Activated CD8-positive, alpha-beta memory T cell treated with anti-CD3 and anti-CD28 coated beads, Interleukin-2, amount 50 U/mL, for 1 hour (primary cell): Measurements from ENCODE around the gene SSNA1.

Source experiments
- DNase-seq: peaks from one replicate; pipeline ENCODE4 v3.0.0-alpha.2; 2020; ENCODE audit errors: extremely low read depth

Gene SSNA1

DNA sequence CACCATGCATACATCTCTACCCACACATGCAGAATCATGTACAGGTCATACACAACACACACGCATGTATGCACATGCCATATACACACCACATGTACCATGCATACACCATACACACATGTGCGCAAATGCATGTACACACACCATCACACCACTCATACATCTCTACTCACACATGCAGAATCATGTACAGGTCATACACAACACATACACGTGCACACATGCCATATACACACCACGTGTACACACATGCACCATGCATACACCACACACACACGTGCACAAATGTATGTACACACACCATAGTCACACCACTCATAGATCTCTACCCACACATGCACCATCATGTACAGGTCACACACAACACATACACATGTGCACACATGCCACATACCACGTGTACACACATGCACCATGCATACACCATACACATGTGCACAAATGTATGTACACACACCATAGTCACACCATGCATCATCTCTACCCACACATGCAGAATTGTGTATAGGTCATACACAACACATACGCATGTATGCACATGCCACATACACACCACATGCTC, 35.6 kb upstream of the SSNA1 start:
- no peak for DNase-seq

DNA sequence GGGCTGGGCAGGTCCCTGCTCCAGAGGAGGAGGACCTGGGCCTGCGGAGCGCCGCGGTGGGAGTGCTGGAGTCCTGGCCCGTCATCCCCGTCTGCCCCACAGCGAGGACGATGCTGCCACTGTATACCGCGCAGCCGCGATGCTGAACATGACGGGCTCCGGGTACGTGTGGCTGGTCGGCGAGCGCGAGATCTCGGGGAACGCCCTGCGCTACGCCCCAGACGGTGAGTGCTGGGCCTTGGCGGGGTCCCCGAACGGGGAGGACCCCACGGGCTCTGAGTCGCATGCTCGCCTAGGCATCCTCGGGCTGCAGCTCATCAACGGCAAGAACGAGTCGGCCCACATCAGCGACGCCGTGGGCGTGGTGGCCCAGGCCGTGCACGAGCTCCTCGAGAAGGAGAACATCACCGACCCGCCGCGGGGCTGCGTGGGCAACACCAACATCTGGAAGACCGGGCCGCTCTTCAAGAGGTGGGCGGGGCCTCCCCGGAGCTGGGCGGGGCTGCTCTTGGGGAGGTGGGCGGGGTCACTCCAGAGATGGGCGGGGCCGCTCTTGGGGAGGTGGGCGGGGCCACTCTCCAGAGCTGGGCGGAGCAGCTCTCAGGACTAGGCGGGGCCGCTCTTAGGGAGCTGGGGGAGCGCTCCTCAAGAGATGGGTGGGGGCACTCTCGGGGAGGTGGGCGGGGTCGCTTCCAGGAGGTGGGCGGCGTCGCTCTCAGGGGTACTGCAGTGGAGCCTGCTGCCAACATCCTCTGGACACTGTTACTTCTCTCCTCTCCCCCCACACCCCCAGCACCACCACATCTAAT, 31.7 kb upstream of the SSNA1 start:
- no peak for DNase-seq

DNA sequence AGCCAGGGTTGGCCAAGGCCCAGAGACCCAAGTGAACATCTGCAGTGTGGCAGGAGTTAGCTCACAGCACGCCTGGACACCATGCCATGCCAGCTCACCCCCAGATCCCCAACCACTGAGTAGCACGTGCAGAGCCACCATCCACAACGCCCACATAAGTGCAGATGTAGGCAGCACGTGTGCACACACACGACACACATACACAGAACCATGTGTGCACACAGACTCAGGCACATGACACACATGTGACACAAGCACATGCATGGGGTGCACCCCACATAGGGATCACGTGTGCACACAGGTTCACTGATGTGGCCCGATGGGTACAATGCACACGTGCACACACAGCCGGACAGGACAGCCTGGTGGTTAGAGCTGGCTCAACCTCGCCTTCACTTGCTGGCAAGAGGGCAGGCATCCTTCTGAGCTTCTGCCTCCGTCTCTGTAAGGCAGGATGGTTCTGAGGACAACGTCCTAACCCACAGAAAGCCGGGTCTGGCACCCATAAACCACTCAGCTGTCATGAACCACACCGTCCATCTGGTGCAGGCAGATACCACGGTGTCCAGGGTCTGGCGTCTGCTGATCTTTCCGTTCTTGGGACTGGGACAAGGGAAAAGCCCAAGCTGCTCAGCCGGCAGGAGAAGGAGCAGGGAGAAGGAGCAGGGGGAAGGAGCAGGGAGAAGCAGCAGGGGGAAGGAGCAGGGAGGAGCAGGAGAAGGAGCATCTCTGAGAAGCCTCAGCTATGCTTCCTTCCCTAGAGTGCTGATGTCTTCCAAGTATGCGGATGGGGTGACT, 30.7 kb upstream of the SSNA1 start:
- DNase-seq: no peak

DNA sequence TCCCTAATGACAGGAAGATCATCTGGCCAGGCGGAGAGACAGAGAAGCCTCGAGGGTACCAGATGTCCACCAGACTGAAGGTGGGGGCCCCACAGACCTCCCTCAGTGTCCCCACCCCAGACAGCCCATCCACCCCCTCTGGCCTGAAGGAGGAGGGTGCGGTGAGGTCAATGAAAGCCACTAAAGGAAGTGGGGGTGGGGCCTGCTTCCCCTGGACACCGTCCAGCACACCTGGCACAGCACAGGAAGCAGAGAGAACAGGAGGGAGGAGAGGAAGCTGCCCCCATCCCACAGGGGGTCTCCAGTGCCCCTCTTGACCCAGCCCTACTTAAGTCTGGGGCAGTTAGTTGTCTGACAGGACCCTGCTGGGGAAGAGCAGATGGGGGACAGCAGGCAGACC, 29.9 kb upstream of the SSNA1 start:
- no peak for DNase-seq

DNA sequence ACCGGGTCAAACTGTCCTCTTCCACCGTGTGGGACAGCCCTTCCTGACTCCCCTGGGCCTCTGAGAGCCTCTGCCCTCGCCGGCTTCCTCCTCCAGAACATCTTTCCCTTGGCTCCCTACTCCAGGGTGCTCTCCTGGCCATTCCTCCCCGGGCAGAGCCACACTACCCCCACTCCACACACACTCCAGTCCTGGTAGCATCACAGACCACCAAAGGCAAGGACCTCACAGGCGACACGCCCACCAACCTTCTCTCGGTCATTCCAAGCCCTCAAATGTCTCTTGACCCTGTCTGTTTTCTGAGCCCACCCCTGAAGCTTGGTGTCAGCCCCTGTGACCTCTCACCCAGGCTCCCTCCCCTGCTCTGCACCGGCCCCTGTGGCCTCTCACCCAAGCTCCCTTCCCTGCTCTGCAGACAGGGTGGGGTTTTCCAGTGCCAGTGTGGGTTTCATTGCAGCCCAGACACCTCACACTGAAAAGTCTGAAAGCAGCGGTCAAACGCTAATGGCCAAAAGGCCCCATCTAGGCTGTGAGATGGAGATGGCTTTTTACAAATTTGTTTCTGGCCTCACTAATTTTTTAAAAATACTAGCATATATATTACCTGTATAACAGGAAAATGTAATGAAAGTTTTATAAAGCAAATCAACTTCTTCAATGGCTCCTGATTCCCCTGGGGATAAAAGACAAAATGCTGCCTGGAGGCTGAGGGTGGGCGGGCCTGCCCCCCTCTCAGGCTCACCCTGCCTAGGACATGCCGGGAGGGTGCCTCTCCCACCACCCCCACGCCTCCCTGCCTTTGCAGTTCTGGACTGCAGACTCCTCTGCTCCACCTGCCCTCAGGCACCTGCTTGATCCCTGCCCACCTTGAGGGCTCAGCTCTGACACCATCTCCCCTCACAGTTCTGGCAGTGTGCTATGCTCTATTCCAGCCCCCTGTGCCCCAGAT, 29.1 kb upstream of the SSNA1 start:
- DNase-seq: no peak

DNA sequence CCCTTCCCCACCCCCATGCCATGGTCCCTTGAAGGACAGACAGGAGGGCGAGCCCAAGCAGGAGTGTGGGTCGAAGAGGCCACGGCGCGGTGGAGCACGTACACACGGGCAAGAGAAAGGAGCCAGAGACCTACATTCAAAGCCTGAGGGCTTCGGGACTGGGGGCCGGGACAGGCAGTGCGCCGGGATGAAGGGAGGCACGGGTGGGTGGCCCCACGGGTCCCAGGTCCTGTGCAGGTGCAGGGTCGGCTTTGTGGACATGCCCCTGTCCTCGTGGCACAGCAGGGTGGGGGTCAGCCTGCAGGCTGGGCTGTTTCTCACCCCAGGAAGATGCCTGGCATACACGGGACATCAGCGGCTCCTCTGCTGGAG, 28.4 kb upstream of the SSNA1 start:
- no peak for DNase-seq

DNA sequence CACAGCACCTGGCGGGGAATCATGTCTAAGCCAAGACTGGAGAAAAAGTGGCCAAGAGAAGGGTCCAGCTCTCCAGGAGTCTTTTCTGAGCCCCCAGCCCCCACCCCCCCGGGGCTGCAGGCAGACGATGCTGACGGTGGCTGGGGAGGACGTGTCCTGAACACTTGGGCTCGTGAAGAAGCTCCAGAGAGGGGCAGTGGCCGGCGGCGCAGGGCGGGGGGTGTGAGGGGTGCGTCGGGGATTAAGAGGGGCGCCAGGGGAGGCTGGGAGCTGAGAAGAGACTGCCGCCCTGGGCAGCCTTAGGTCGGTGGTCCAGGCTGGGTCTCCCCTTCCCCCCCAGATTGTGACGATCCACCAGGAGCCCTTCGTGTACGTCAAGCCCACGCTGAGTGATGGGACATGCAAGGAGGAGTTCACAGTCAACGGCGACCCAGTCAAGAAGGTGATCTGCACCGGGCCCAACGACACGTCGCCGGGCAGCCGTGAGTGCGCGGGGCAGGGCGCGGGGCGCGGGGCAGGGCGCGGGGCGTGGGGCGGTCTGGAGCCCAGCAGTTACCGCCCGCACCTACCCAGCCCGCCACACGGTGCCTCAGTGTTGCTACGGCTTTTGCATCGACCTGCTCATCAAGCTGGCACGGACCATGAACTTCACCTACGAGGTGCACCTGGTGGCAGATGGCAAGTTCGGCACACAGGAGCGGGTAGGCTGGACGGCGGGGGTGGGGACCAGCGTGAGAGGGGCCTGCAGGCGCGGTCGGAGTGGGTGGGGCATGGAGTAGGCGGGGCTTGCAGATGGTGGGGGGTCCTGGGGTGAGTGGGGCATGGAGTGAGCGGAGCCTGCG, 27.5 kb upstream of the SSNA1 start:
- DNase-seq: no peak

DNA sequence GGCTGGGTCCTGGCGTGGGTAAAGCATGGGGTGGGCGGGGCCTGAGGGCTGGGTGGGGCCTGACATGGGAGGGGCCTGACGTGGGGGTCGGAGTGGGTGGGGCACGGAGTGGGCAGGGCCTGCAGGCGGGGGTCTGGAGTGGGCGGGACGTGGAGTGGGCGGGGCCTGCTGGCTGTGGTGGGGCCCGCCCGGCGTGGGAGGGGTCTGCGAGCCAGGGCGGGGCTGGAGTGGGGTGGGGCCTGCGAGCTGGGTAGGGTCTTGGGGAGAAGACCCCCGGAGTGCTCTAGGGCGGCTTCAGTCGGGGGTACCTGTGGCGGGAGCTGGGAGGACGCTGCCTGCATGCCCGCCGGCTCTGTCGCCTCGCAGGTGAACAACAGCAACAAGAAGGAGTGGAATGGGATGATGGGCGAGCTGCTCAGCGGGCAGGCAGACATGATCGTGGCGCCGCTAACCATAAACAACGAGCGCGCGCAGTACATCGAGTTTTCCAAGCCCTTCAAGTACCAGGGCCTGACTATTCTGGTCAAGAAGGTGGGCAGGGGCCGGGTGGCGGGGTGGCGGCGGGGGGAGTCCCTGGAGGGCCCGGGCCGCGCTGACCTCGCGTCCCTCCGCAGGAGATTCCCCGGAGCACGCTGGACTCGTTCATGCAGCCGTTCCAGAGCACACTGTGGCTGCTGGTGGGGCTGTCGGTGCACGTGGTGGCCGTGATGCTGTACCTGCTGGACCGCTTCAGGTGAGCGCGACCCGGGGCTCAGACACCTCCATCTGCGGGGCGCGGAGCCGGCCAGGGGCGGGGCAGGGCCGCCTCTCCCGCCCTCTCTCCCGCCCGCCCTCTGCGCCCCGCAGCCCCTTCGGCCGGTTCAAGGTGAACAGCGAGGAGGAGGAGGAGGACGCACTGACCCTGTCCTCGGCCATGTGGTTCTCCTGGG, 26.7 kb upstream of the SSNA1 start:
- DNase-seq: no peak

DNA sequence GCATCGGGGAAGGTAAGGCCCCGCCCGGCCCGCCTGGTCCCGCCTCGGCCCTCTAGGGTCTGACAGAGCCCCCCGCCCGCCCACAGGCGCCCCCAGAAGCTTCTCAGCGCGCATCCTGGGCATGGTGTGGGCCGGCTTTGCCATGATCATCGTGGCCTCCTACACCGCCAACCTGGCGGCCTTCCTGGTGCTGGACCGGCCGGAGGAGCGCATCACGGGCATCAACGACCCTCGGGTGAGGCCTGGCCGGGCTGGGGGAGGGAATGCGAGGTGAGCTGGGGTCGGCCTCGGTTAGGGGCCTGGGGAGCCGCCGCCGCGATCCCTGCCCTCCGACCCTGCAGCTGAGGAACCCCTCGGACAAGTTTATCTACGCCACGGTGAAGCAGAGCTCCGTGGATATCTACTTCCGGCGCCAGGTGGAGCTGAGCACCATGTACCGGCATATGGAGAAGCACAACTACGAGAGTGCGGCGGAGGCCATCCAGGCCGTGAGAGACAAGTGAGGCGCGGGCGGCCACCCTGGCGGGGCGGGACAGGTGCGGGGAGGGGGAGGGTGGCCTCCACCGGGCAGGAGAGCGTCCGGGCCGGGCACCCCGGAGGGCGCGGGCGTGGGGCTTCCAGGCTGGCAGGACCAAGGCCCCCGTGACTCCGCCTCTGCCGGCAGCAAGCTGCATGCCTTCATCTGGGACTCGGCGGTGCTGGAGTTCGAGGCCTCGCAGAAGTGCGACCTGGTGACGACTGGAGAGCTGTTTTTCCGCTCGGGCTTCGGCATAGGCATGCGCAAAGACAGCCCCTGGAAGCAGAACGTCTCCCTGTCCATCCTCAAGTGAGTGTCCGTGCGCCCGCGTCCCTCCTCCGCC, 25.7 kb upstream of the SSNA1 start:
- DNase-seq: no peak

DNA sequence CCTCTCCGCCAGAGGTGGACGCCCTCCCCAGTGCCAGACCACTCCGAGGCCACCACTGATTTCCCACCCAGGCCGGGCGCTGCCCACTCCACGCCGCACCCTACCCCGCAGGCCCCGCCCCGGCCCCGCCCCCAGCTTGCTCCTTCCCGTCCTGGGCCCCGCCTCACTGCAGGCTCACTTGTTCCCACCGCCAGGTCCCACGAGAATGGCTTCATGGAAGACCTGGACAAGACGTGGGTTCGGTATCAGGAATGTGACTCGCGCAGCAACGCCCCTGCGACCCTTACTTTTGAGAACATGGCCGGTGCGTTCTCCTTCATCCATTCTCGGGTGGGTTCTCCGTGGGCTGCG, 25.1 kb upstream of the SSNA1 start:
- no peak for DNase-seq

DNA sequence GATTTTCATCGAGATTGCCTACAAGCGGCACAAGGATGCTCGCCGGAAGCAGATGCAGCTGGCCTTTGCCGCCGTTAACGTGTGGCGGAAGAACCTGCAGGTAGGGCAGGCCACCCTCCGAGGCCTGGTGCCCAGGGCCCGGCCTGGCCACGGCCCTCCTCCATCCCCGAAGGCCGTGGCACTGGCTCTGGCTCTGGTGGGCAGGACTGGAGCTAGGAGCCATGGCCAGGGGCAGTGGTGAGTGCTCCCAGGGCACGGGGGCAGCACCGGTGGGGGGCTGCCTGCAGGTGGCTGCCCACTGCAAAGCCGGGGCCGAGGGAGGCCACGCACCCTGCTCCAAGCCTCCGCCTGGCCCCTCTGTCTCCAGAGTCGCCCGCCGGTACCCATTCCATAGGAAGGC, 24.7 kb upstream of the SSNA1 start:
- DNase-seq: no peak

DNA sequence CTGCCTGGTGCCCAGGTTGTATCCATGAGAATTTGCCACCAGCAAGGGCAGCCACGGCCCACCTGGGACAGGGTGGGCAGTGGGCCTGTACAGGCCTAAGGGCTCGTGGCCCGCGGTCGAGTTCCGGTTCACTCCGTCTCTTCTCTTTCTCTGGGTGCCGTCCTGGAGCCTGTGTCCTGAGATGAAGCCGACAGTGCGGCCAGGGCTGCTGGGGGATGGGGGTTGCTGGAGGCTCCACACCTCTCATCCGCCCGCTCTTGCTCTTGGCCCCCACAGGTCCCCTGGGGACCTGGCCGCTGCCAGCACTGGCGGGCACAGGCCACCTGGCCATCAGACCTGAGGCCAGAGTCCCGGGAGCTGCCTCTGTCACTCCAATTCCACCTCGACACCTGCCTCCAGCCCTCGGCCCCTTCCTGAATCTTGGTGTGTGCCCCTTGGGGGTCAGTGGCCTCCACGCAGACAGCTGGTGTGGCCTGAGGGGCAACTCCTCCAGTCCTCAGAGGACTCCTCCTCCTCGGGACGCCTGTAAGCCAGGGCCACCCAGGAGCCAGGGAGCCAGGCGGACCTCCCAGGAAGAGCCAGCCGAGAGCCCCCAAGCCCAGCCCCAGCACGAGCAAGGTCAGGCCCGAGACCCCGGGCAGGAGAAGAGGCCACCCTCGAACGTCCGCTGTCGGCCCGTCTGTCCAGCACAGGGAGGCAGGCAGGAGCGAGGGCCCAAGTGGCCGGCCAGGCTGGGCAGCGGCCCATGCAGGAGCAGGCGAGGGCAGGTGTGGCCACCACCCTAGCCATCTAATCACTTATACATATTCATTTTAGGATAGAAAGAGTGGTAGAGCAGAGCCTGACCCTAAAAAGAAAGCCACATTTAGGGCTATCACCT, 23.9 kb upstream of the SSNA1 start:
- no peak for DNase-seq

DNA sequence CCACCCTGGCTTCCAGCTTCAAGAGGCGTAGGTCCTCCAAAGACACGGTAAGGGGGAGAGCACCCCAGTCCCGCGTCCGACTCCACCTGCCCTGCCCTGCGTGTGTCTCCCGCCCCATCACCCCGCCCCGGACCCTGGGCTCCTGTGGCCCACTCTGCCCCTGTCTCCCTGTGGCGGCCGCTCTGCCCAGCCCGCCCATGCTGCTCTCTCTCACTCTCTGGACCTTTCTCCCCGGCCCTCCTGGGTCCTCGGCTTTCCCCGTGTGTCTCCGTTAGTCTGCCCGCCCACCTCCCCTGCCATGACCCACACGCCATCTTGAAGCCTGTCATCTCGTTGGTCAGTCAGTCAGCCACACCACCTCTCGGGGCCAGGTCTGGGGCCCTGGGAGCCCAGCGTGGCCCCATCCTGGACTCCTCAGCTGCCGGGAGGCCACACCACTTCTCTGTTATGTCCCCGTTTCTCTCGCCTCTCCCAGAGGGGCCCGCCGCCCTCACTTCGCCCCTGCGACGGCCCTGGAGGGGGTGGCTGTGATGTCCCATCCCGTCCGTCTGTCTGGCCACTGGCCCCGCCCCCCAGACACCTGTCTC, 23.1 kb upstream of the SSNA1 start:
- DNase-seq: no peak

DNA sequence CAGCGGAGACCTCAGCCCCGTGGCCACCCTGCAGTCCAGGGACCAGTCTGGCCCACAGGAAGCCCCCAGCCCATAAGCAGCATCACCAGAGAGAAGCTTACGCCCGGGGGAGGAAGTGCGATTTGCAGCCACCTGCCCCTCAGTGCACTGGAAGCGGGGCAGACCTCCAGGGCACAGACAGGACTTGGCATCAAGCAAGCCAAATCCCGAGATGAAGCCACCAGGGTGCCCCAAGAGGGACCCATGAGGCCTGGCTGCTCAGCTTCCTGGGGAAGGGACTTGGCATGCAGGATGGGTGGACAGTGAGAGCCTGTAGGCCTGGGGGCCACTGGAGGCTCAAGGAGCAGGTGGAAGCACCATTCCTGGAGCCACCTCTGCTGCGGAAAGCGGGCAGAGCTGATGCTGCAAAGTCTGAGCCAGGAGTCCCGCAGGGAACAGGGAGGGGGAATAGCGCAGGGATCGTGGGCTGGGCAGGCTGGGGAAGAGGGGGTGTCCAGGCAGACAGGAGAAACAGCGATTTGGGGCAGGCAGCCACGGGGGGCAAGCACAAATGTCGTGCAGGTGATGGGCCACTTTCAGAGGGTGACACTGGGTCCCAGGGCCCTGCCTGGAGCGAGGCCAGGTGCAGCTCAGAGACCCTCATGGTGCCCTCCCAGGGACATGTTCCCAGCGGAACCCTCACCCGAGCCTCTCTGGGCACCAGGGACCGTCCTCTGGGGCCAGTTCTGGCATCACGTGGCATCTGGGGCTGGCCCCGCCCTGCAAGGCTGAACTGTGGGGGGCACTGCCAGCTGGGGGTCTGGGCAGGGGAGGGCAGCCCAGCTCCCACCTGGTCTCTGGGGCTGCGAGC, 21.9 kb upstream of the SSNA1 start:
- no peak for DNase-seq

DNA sequence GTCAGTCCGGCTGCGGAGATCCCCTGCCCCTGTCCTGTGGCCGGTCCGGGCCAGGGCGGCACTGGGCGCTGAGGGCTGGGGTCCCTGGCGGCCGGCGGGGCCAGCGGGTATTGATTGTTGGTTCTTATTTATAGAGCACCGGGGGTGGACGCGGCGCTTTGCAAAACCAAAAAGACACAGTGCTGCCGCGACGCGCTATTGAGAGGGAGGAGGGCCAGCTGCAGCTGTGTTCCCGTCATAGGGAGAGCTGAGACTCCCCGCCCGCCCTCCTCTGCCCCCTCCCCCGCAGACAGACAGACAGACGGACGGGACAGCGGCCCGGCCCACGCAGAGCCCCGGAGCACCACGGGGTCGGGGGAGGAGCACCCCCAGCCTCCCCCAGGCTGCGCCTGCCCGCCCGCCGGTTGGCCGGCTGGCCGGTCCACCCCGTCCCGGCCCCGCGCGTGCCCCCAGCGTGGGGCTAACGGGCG, 21.2 kb upstream of the SSNA1 start:
- no peak for DNase-seq

DNA sequence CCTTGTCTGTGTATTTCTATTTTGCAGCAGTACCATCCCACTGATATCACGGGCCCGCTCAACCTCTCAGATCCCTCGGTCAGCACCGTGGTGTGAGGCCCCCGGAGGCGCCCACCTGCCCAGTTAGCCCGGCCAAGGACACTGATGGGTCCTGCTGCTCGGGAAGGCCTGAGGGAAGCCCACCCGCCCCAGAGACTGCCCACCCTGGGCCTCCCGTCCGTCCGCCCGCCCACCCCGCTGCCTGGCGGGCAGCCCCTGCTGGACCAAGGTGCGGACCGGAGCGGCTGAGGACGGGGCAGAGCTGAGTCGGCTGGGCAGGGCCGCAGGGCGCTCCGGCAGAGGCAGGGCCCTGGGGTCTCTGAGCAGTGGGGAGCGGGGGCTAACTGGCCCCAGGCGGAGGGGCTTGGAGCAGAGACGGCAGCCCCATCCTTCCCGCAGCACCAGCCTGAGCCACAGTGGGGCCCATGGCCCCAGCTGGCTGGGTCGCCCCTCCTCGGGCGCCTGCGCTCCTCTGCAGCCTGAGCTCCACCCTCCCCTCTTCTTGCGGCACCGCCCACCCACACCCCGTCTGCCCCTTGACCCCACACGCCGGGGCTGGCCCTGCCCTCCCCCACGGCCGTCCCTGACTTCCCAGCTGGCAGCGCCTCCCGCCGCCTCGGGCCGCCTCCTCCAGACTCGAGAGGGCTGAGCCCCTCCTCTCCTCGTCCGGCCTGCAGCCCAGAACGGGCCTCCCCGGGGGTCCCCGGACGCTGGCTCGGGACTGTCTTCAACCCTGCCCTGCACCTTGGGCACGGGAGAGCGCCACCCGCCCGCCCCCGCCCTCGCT, 20.5 kb upstream of the SSNA1 start:
- DNase-seq: no peak
